AG10803 (cell line): ENCODE results near the gene SLC30A2.

Experiments used
- DNase-seq: peaks from one replicate; pipeline ENCODE4 v3.0.0; 2010; ENCODE audit warnings: low read depth
- H3K4me3 ChIP-seq: 2 replicates; pipeline ENCODE4 v1.5.1; 2011; ENCODE audit warnings: mild to moderate bottlenecking, low read length, control low read depth
- TF ChIP-seq, protein P1 (sequence below): conservative IDR thresholded peaks from 2 replicates; pipeline ENCODE4 v1.5.1; 2011; ENCODE audit warnings: mild to moderate bottlenecking, low read length, control low read depth, inconsistent platforms

SLC30A2 gene

GRCh38 chr1:26078286-26079177 is 32.6 kb upstream of the SLC30A2 start:
- TF ChIP-seq, protein P1, sequence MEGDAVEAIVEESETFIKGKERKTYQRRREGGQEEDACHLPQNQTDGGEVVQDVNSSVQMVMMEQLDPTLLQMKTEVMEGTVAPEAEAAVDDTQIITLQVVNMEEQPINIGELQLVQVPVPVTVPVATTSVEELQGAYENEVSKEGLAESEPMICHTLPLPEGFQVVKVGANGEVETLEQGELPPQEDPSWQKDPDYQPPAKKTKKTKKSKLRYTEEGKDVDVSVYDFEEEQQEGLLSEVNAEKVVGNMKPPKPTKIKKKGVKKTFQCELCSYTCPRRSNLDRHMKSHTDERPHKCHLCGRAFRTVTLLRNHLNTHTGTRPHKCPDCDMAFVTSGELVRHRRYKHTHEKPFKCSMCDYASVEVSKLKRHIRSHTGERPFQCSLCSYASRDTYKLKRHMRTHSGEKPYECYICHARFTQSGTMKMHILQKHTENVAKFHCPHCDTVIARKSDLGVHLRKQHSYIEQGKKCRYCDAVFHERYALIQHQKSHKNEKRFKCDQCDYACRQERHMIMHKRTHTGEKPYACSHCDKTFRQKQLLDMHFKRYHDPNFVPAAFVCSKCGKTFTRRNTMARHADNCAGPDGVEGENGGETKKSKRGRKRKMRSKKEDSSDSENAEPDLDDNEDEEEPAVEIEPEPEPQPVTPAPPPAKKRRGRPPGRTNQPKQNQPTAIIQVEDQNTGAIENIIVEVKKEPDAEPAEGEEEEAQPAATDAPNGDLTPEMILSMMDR: no peak
- H3K4me3 ChIP-seq: no peak overlapping the region
- no peak for DNase-seq

DNA sequence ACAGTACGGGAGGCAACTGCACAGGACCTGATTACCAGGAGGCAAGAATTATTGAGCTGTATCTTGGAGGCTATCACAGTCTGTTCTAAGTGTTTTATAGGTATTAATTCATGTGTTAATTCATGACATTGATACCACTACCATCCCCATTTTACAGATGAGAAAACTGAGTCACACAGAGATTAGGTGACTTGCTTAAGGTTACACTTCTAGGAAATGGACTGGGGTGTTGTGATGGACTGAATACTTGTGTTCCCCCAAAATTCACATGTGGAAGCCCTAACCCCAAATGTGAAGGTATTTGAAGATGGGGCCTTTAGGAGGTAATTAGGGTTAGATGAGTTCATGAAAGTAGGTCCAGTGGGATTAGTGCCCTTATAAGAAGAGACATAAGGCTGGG is 31.6 kb upstream of the SLC30A2 start:
- DNase-seq: no peak
- no peak overlapping the region for H3K4me3 ChIP-seq
- TF ChIP-seq, protein P1: no peak

DNA sequence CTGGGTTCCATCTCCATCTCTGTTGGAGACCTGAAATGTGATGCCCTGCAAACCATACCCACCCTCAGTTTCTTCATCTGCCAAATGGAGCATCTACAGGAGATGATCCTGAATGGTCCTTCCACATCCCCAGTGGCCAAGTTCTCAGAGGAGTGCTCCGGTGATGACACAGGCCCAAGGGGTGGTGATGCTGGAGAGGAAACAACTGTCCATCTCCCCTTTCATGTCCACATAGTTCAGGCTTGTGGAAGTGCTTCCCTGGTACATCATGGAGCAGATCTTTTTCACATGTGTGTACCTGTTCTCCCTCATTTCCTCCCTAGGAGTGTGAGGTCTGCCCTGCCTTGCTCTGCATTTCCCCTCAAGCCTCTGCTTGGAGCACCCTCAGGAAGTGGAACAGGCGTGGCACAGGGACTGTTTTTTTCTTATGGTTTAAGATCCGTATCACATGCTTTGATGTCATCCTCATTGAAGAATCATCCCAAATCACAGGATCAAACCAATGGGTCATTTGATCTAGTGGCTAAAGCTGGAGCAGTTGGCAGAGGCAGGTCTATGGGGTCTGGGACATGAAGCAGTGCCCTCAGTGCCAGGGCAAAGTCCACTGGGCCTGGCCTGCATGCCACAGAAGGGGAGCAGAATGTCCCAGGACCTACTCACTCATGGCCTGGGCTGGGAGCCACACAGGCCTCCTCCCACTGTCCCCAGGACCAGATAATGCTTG is 29.7 kb upstream of the SLC30A2 start:
- no peak for DNase-seq
- no peak overlapping the region for H3K4me3 ChIP-seq
- TF ChIP-seq, protein P1: no peak

- H3K4me3 ChIP-seq: no peak overlapping the region
- TF ChIP-seq, protein P1: no peak
- DNase-seq: no peak
Observed at GRCh38 chr1:26072305-26072704, 26.4 kb upstream of the SLC30A2 start.

DNA sequence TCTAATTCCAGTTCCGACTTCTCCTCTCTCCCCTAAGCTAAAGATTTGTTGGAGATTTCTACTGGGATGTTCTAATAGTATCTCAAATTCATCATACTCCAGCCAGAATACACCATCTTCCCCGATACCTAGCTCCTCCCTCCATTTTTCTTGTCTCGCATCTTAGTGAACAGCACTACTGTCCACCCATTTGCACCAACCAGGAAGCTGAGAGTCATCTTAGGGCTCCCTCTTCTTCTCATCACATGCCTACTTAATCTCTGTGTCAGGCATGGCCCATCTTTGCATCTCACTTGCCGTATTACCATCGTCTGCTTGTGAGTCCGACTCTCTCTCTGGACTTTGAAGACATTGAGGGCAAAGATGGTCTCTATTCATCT is 25.0 kb upstream of the SLC30A2 start:
- TF ChIP-seq, protein P1: no peak
- no peak overlapping the region for H3K4me3 ChIP-seq
- no peak for DNase-seq

- H3K4me3 ChIP-seq: no peak overlapping the region
Observed at GRCh38 chr1:26070296-26070962, 24.5 kb upstream of the SLC30A2 start.

More at GRCh38 chr1:26070296-26070962, 24.5 kb upstream of the SLC30A2 start:
- no peak for DNase-seq
- TF ChIP-seq, protein P1: no peak
